Activated T-cell treated with anti-CD3 and anti-CD28 coated beads, Interleukin-2, amount 50 U/mL, for 24 hours (primary cell): ENCODE measurements around the gene AKAP5.

Source experiments
- DNase-seq: peaks from one replicate; pipeline ENCODE4 v3.0.0-alpha.2; 2020
- H3K27ac Mint-ChIP-seq: 2 replicates; pipeline ENCODE4 v1.8.0; 2020; ENCODE audit warnings: mild to moderate bottlenecking, mixed read lengths
- H3K27me3 Mint-ChIP-seq: 2 replicates; pipeline ENCODE4 v1.8.0; 2020; ENCODE audit warnings: mixed read lengths
- H3K36me3 Mint-ChIP-seq: 2 replicates; pipeline ENCODE4 v1.8.0; 2020; ENCODE audit warnings: low read depth, mixed read lengths
- H3K4me1 Mint-ChIP-seq: 2 replicates; pipeline ENCODE4 v1.8.0; 2020; ENCODE audit warnings: low read depth, mixed read lengths
- H3K4me3 Mint-ChIP-seq: 2 replicates; pipeline ENCODE4 v1.8.0; 2020; ENCODE audit warnings: mild to moderate bottlenecking, moderate library complexity, mixed read lengths
- H3K9me3 Mint-ChIP-seq: 2 replicates; pipeline ENCODE4 v1.8.0; 2020; ENCODE audit warnings: mixed read lengths

Gene AKAP5

GRCh38 chr14:64474041-64474440 is 8.7 kb downstream of the AKAP5 start:
- Mint-ChIP-seq H3K4me3 (no peak overlapping the region), H3K27me3 (no peaks in the 10 kb centered on the region), H3K4me1 (peaks cover 43% of the 10 kb centered on the region), H3K36me3 (peaks cover 22% of the 10 kb centered on the region), H3K9me3 (no peaks in the 10 kb centered on the region), H3K27ac (no peak overlapping the region)
- DNase-seq: no peak

GRCh38 chr14:64474698-64475097 is 9.4 kb downstream of the AKAP5 start:
- peaks cover 38% of the 10 kb centered on the region for H3K4me1 Mint-ChIP-seq
- H3K4me3 Mint-ChIP-seq: no peak overlapping the region
- peak overlapping the region; percentile 84 for H3K27ac Mint-ChIP-seq
- H3K36me3 Mint-ChIP-seq: peaks cover 28% of the 10 kb centered on the region
- H3K9me3 Mint-ChIP-seq: no peaks in the 10 kb centered on the region
- no peaks in the 10 kb centered on the region for H3K27me3 Mint-ChIP-seq
- no peak for DNase-seq

GRCh38 chr14:64475585-64476273 is 10.4 kb downstream of the AKAP5 start:
- Mint-ChIP-seq H3K9me3 (no peaks in the 10 kb centered on the region), H3K27me3 (no peaks in the 10 kb centered on the region), H3K36me3 (peaks cover 34% of the 10 kb centered on the region), H3K4me3 (no peak overlapping the region), H3K4me1 (peaks cover 38% of the 10 kb centered on the region), H3K27ac (no peak overlapping the region)
- no peak for DNase-seq

- peaks cover 37% of the 10 kb centered on the region for H3K36me3 Mint-ChIP-seq
- no peak for DNase-seq
- H3K4me3 Mint-ChIP-seq: no peak overlapping the region
- no peak overlapping the region for H3K27ac Mint-ChIP-seq
- no peaks in the 10 kb centered on the region for H3K9me3 Mint-ChIP-seq
- no peaks in the 10 kb centered on the region for H3K27me3 Mint-ChIP-seq
- peaks cover 36% of the 10 kb centered on the region for H3K4me1 Mint-ChIP-seq
Measured at GRCh38 chr14:64476438-64476837, 11.1 kb downstream of the AKAP5 start.

GRCh38 chr14:64478634-64479250 is 13.4 kb downstream of the AKAP5 start:
- Mint-ChIP-seq H3K27me3 (no peaks in the 10 kb centered on the region), H3K4me3 (no peak overlapping the region), H3K36me3 (peaks cover 48% of the 10 kb centered on the region), H3K4me1 (peaks cover 35% of the 10 kb centered on the region), H3K27ac (peak overlapping the region; percentile 30), H3K9me3 (no peaks in the 10 kb centered on the region)
- no peak for DNase-seq

GRCh38 chr14:64488590-64489099 is 23.3 kb downstream of the AKAP5 start:
- no peak overlapping the region for H3K4me3 Mint-ChIP-seq
- H3K9me3 Mint-ChIP-seq: no peaks in the 10 kb centered on the region
- H3K27me3 Mint-ChIP-seq: no peaks in the 10 kb centered on the region
- DNase-seq: no peak
- peaks cover 42% of the 10 kb centered on the region for H3K4me1 Mint-ChIP-seq
- H3K36me3 Mint-ChIP-seq: peaks cover 86% of the 10 kb centered on the region
- no peak overlapping the region for H3K27ac Mint-ChIP-seq

GRCh38 chr14:64491637-64492036 is 26.3 kb downstream of the AKAP5 start:
- Mint-ChIP-seq H3K36me3 (peaks cover 87% of the 10 kb centered on the region), H3K9me3 (no peaks in the 10 kb centered on the region), H3K27ac (peak overlapping the region; percentile 14), H3K4me1 (peaks cover 48% of the 10 kb centered on the region), H3K27me3 (no peaks in the 10 kb centered on the region), H3K4me3 (no peak overlapping the region)
- no peak for DNase-seq

GRCh38 chr14:64493455-64493854 is 28.2 kb downstream of the AKAP5 start:
- Mint-ChIP-seq H3K27me3 (no peaks in the 10 kb centered on the region), H3K9me3 (no peaks in the 10 kb centered on the region), H3K27ac (peak overlapping the region; percentile 22), H3K4me1 (peaks cover 58% of the 10 kb centered on the region), H3K4me3 (no peak overlapping the region), H3K36me3 (peaks cover 82% of the 10 kb centered on the region)
- DNase-seq: no peak

- no peak for DNase-seq
- no peaks in the 10 kb centered on the region for H3K27me3 Mint-ChIP-seq
- no peaks in the 10 kb centered on the region for H3K9me3 Mint-ChIP-seq
- H3K36me3 Mint-ChIP-seq: peaks cover 88% of the 10 kb centered on the region
- H3K4me1 Mint-ChIP-seq: peaks cover 73% of the 10 kb centered on the region
- no peak overlapping the region for H3K4me3 Mint-ChIP-seq
- H3K27ac Mint-ChIP-seq: peak overlapping the region; percentile 50
Measured at GRCh38 chr14:64495252-64495651, 30.0 kb downstream of the AKAP5 start.

- Mint-ChIP-seq H3K4me3 (no peak overlapping the region), H3K36me3 (peaks cover 78% of the 10 kb centered on the region), H3K4me1 (peaks cover 75% of the 10 kb centered on the region), H3K27me3 (no peaks in the 10 kb centered on the region), H3K27ac (peak overlapping the region; percentile 58), H3K9me3 (no peaks in the 10 kb centered on the region)
- no peak for DNase-seq
Measured at GRCh38 chr14:64496764-64497163, 31.5 kb downstream of the AKAP5 start.

GRCh38 chr14:64500088-64500487 is 34.8 kb downstream of the AKAP5 start:
- peak overlapping the region; percentile 98 for H3K4me3 Mint-ChIP-seq
- peaks cover 67% of the 10 kb centered on the region for H3K36me3 Mint-ChIP-seq
- peak overlapping the region; percentile 99 for H3K27ac Mint-ChIP-seq
- H3K9me3 Mint-ChIP-seq: no peaks in the 10 kb centered on the region
- DNase-seq: no peak
- no peaks in the 10 kb centered on the region for H3K27me3 Mint-ChIP-seq
- peaks cover 58% of the 10 kb centered on the region for H3K4me1 Mint-ChIP-seq

GRCh38 chr14:64501411-64502171 is 36.3 kb downstream of the AKAP5 start:
- Mint-ChIP-seq H3K36me3 (peaks cover 68% of the 10 kb centered on the region), H3K27me3 (no peaks in the 10 kb centered on the region), H3K27ac (peak overlapping the region; percentile 99), H3K4me3 (peak overlapping the region; percentile 98), H3K4me1 (peaks cover 61% of the 10 kb centered on the region), H3K9me3 (no peaks in the 10 kb centered on the region)
- DNase-seq: no peak

GRCh38 chr14:64502456-64502855 is 37.2 kb downstream of the AKAP5 start:
- Mint-ChIP-seq H3K9me3 (no peaks in the 10 kb centered on the region), H3K27ac (peak overlapping the region; percentile 99), H3K4me3 (peak overlapping the region; percentile 98), H3K36me3 (peaks cover 67% of the 10 kb centered on the region), H3K4me1 (peaks cover 63% of the 10 kb centered on the region), H3K27me3 (no peaks in the 10 kb centered on the region)
- peak; percentile 42 for DNase-seq

- H3K4me3 Mint-ChIP-seq: peak overlapping the region; percentile 98
Measured at GRCh38 chr14:64502887-64503433, 37.7 kb downstream of the AKAP5 start.

More at GRCh38 chr14:64502887-64503433, 37.7 kb downstream of the AKAP5 start:
- Mint-ChIP-seq H3K9me3 (no peaks in the 10 kb centered on the region), H3K27me3 (no peaks in the 10 kb centered on the region), H3K4me1 (peaks cover 63% of the 10 kb centered on the region), H3K36me3 (peaks cover 64% of the 10 kb centered on the region), H3K27ac (peak overlapping the region; percentile 99)
- no peak for DNase-seq
